Measurements from ENCODE around the gene GSG1L2. TPM values are rescaled to one million over a fixed set of nuclear protein-coding genes. Genes with fewer than 3 reads are reported as not detected.

The GSG1L2 gene
- total and polyA plus RNA-seq, 2 of the 13 experiments (the other 11 are each of a cell fraction or from before 2014, with no cell fraction given): not detected

DNA sequence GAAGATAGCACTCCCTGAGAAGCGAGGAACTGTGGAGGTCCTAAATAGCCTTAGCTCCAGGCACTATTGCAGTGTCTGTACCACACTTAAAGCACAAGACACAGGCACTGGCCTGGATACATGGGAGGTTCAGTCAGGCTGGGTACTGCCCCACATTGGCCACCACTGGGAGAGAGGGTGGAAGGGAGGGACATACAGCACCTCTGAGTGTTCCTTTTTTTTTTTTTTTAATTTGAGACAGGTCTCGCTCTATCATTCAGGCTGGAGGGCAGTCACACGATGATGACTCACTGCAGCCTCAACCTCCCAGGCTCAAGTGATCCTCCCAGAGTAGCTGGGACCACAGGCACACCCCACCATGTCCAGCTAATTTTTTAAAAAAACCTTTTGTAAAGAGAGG is 1.4 kb downstream of the GSG1L2 start:
- DNase-seq (ENCODE audit: low spot score): no peak

More for the DNA sequence above, 1.4 kb downstream of the GSG1L2 start:
- intact Hi-C loops (cut with micrococcal nuclease; ENCODE audit: unreplicated experiment) (no loop called here), in situ Hi-C loops (cut with HindIII; ENCODE audit: extremely low pct_ligation_motif_present, low pct_unique_long_range_greater_than_20kb) (no loop called here)
- no peak overlapping the region for H3K4me2 ChIP-seq (ENCODE audit: low read depth, low read length)
- no peaks in the 10 kb centered on the region for H3K36me3 ChIP-seq (replicated peaks in 1 of 2; ENCODE audit: control insufficient read depth in 1 of 2, insufficient read depth in 2 of 2, low read length in 2 of 2)
- ChIA-PET CTCF (ENCODE audit: low intra/inter-chr PET ratio, low total read pairs) (no interaction called here), POLR2A (no interaction called here)
- H3K27ac ChIP-seq (ENCODE audit: extremely low read length, insufficient read depth, low read length): no peak overlapping the region
- BruUV-seq (replicated peaks): no TSS peak
- H3K4me3 ChIP-seq (replicated peaks in 1 of 3; ENCODE audit: insufficient read depth in 1 of 3, low read depth in 2 of 3, low read length in 3 of 3): no peak overlapping the region
- H4K20me1 ChIP-seq (ENCODE audit: insufficient read depth, low read length): no peaks in the 10 kb centered on the region
- ATAC-seq (no peak), FAIRE-seq (no peak)
- no peaks in the 10 kb centered on the region for H3K9me3 ChIP-seq (ENCODE audit: low read length)
- H3K4me1 ChIP-seq (ENCODE audit: insufficient read depth, low read length): no peaks in the 10 kb centered on the region
- H3K27me3 ChIP-seq (ENCODE audit: control insufficient read depth in 1 of 2, insufficient read depth in 2 of 2, low read length in 2 of 2): peaks cover 1 to 12% of the 10 kb centered on the region in 2 experiments; a peak in 3 of 5 replicates
- TF ChIP-seq MED8 (CRISPR knock-in tag; IDR thresholded peaks at IDR 0.05; ENCODE audit: insufficient replicate concordance) (no peak), ZSCAN12 (CRISPR knock-in tag; IDR thresholded peaks at IDR 0.05) (no peak), ZKSCAN8 (CRISPR knock-in tag; IDR thresholded peaks at IDR 0.05; ENCODE audit: borderline replicate concordance) (no peak), ADNP (CRISPR knock-in tag; IDR thresholded peaks at IDR 0.05) (no peak), NR2F2 (IDR thresholded peaks at IDR 0.05; ENCODE audit: borderline replicate concordance, low read depth) (no peak), SYNCRIP (IDR thresholded peaks at IDR 0.05; ENCODE audit: insufficient read depth, low read depth, low read length) (no peak), PCBP2 (optimal IDR thresholded peaks at IDR 0.05; ENCODE audit: low read depth, low read length, poor library complexity, severe bottlenecking) (no peak), GATAD2A (CRISPR knock-in tag; IDR thresholded peaks at IDR 0.05) (no peak), RARG (CRISPR knock-in tag; IDR thresholded peaks at IDR 0.05; ENCODE audit: low read depth) (no peak)
- TF ChIP-seq, protein P1, sequence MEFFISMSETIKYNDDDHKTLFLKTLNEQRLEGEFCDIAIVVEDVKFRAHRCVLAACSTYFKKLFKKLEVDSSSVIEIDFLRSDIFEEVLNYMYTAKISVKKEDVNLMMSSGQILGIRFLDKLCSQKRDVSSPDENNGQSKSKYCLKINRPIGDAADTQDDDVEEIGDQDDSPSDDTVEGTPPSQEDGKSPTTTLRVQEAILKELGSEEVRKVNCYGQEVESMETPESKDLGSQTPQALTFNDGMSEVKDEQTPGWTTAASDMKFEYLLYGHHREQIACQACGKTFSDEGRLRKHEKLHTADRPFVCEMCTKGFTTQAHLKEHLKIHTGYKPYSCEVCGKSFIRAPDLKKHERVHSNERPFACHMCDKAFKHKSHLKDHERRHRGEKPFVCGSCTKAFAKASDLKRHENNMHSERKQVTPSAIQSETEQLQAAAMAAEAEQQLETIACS (CRISPR knock-in tag; IDR thresholded peaks at IDR 0.05): no peak
- TF ChIP-seq, protein P2, sequence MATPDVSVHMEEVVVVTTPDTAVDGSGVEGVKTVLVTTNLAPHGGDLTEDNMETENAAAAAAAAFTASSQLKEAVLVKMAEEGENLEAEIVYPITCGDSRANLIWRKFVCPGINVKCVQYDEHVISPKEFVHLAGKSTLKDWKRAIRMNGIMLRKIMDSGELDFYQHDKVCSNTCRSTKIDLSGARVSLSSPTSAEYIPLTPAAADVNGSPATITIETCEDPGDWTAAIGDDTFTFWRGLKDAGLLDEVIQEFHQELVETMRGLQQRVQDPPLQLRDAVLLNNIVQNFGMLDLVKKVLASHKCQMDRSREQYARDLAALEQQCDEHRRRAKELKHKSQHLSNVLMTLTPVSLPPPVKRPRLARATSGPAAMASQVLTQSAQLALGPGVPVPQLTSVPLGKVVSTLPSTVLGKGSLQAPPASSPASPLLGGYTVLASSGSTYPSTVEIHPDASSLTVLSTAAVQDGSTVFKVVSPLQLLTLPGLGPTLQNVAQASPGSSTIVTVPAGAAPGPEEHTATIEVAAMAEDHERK (CRISPR knock-in tag; IDR thresholded peaks at IDR 0.05; ENCODE audit: low read depth): no peak
- TF ChIP-seq, protein P3, sequence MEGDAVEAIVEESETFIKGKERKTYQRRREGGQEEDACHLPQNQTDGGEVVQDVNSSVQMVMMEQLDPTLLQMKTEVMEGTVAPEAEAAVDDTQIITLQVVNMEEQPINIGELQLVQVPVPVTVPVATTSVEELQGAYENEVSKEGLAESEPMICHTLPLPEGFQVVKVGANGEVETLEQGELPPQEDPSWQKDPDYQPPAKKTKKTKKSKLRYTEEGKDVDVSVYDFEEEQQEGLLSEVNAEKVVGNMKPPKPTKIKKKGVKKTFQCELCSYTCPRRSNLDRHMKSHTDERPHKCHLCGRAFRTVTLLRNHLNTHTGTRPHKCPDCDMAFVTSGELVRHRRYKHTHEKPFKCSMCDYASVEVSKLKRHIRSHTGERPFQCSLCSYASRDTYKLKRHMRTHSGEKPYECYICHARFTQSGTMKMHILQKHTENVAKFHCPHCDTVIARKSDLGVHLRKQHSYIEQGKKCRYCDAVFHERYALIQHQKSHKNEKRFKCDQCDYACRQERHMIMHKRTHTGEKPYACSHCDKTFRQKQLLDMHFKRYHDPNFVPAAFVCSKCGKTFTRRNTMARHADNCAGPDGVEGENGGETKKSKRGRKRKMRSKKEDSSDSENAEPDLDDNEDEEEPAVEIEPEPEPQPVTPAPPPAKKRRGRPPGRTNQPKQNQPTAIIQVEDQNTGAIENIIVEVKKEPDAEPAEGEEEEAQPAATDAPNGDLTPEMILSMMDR (CRISPR knock-in tag; IDR thresholded peaks at IDR 0.05): no peak
- no peak overlapping the region for H2AFZ ChIP-seq (ENCODE audit: low read length)
- no peak overlapping the region for H3K9ac ChIP-seq (ENCODE audit: insufficient read depth, low read depth, low read length)
- 5% methylated on average over 3 of the region's 3 CpGs for WGBS (ENCODE audit: low lambda C conversion rate)
- H3K79me2 ChIP-seq (ENCODE audit: insufficient read depth, low read length): no peaks in the 10 kb centered on the region
